Naive thymus-derived CD4-positive, alpha-beta T cell (primary cell): Measurements from ENCODE around the gene FAM149B1. TPM values are rescaled to one million over a fixed set of nuclear protein-coding genes. Genes with fewer than 3 reads are reported as not detected.

Source experiments
- ATAC-seq: fragments of 150-1000 bp; cut with Tn5 transposase; 2 replicates; pipeline ENCODE4 v1.10.0; 2021; ENCODE audit warnings: mild to moderate bottlenecking, moderate library complexity
- CTCF ChIA-PET: fragments of 350-600 bp; sonication (Branson Sonifier 250); formaldehyde crosslinking; loops from one replicate; lab custom pipeline; 2021; ENCODE audit warnings: antibody characterized with exemption; lab: Charles Lee
- POLR2A ChIA-PET: fragments of 350-600 bp; sonication (Branson Sonifier 250); formaldehyde crosslinking; loops from one replicate; lab custom pipeline; 2021; ENCODE audit warnings: antibody characterized with exemption, inconsistent platforms; lab: Charles Lee
- DNase-seq, 9 donors: peaks; one replicate each; pipeline versions ENCODE4 v3.0.0 to v3.0.0-alpha.2; 2020 to 2022; ENCODE audit warnings: mixed read lengths in 1 of 9
- H3K27ac ChIP-seq: one replicate; pipeline ENCODE4 v1.7.0; 2013; ENCODE audit warnings: mild to moderate bottlenecking, low read depth, low read length, moderate library complexity
- H3K27me3 ChIP-seq, 2 donors: one replicate each; pipeline ENCODE4 v1.7.0; 2013; ENCODE audit warnings: low read length in 2 of 2, mild to moderate bottlenecking in 2 of 2, moderate library complexity in 2 of 2; ENCODE audit not compliant: control insufficient read depth in 2 of 2, insufficient read depth in 2 of 2
- H3K36me3 ChIP-seq, 3 experiments: 1 replicate in 2 of 3; 2 replicates in 1 of 3; pipeline ENCODE4 v1.7.0; 2013; ENCODE audit warnings: low read length in 3 of 3, mild to moderate bottlenecking in 3 of 3, moderate library complexity in 1 of 3; ENCODE audit not compliant: insufficient read depth in 3 of 3, control insufficient read depth in 2 of 3
- H3K4me1 ChIP-seq, 2 donors: one replicate each; pipeline ENCODE4 v1.7.0; 2013; ENCODE audit warnings: low read length in 2 of 2, mild to moderate bottlenecking in 2 of 2, moderate library complexity in 1 of 2; ENCODE audit not compliant: control insufficient read depth in 2 of 2, insufficient read depth in 2 of 2
- H3K4me3 ChIP-seq: 2 replicates; pipeline ENCODE4 v1.7.0; 2013; ENCODE audit warnings: mild to moderate bottlenecking, low read length
- H3K9me3 ChIP-seq, 3 experiments: 1 replicate in 2 of 3; 2 replicates in 1 of 3; pipeline ENCODE4 v1.7.0; 2013; ENCODE audit warnings: low read length in 3 of 3; ENCODE audit not compliant: control insufficient read depth in 2 of 3
- H3K27ac Mint-ChIP-seq, 9 donors: one replicate each; pipeline ENCODE4 v1.8.0; 2020 to 2022; ENCODE audit warnings: mixed read lengths in 9 of 9, mild to moderate bottlenecking in 8 of 9, moderate library complexity in 5 of 9, inconsistent platforms in 2 of 9
- H3K27me3 Mint-ChIP-seq, 5 donors: one replicate each; pipeline ENCODE4 v1.8.0; 2021 to 2022; ENCODE audit warnings: mixed read lengths in 5 of 5, mild to moderate bottlenecking in 1 of 5
- H3K36me3 Mint-ChIP-seq, 5 donors: one replicate each; pipeline ENCODE4 v1.8.0; 2020 to 2022; ENCODE audit warnings: mixed read lengths in 5 of 5, mild to moderate bottlenecking in 3 of 5, inconsistent platforms in 1 of 5
- H3K4me1 Mint-ChIP-seq, 7 donors: one replicate each; pipeline ENCODE4 v1.8.0; 2020 to 2022; ENCODE audit warnings: mixed read lengths in 7 of 7, mild to moderate bottlenecking in 3 of 7, inconsistent platforms in 1 of 7
- H3K4me3 Mint-ChIP-seq, 10 donors: one replicate each; pipeline ENCODE4 v1.8.0; 2020 to 2022; ENCODE audit warnings: mild to moderate bottlenecking in 10 of 10, mixed read lengths in 10 of 10, moderate library complexity in 6 of 10, inconsistent platforms in 2 of 10
- H3K9me3 Mint-ChIP-seq, 11 donors: one replicate each; pipeline ENCODE4 v1.8.0; 2020 to 2022; ENCODE audit warnings: mixed read lengths in 11 of 11, mild to moderate bottlenecking in 4 of 11, inconsistent platforms in 1 of 11, moderate library complexity in 1 of 11
- intact Hi-C, 2 donors: fragments of 100-400 bp; cut with micrococcal nuclease; formaldehyde crosslinking; loops; one replicate each; pipeline ENCODE4 v1.15.1; 2023
- polyA plus RNA-seq, 2 donors: library from polyadenylated mRNA; unstranded; fragments of 300-500 nt; fragmentation: Illumina TruSeq; gene quantifications; one replicate each; pipeline ENCODE4 v1.2.3, GENCODE V29; 2021
- total RNA-seq, 6 experiments: library from RNA in 5 of 6; stranded (reverse) in 5 of 6; gene quantifications; 1 replicate in 5 of 6; 2 replicates in 1 of 6; pipeline ENCODE4 v1.2.3 and lab custom pipeline; 2021 to 2026

FAM149B1 gene
- total and polyA plus RNA-seq, 7 experiments from 2014 or later: 4.6 to 21.0 (median 15.8) TPM

DNA sequence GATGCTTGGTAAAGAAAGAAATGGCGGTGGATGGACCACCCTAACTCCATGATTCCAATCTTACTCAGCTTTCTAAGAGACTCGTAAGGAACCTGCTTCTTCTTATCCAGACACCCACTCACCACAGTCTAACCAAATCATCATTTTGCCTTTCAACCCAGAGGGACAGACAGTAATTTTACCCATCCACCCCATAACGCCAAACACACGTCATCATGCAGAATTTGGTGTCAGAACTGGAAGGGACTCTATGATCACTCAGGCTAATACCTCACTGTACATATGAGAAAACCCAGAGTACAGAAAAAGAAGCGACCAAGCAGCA is 499 bp upstream of the FAM149B1 start:
- H3K36me3 ChIP-seq: peaks cover 5 to 12% (median 6%) of the 10 kb centered on the region in 3 experiments
- ATAC-seq: no peak
- H3K27me3 ChIP-seq: no peaks in the 10 kb centered on the region
- DNase-seq: no peak
- Mint-ChIP-seq H3K27me3 (no peaks in the 10 kb centered on the region), H3K4me3 (peak overlapping the region; percentile 92 to 100 (median 100)), H3K27ac (peak overlapping the region; percentile 98 to 100 (median 99)), H3K36me3 (peaks cover 0 to 14% (median 5%) of the 10 kb centered on the region in 5 donors), H3K9me3 (no peaks in the 10 kb centered on the region), H3K4me1 (peaks cover 35 to 61% (median 48%) of the 10 kb centered on the region in 7 donors)
- H3K4me1 ChIP-seq: peaks cover 33 to 38% of the 10 kb centered on the region in 2 donors
- CTCF ChIA-PET: no interaction called here
- POLR2A ChIA-PET: interaction anchor here (0.6 to 3.2 kb wide), 5 partner anchors 11 to 1269 kb away, joined by 3 to 17 read pairs (median 3); partner anchors contain the start of genes DNAJC9 and P4HA1
- peak overlapping the region; percentile 95 for H3K27ac ChIP-seq
- peak overlapping the region; percentile 97 for H3K4me3 ChIP-seq
- no peaks in the 10 kb centered on the region for H3K9me3 ChIP-seq
- intact Hi-C loops: loop anchor here (5.0 kb wide), 2 partner anchors 330 to 460 kb away; partner anchors contain the start of gene PPP3CB (in 1 of the 2)

DNA sequence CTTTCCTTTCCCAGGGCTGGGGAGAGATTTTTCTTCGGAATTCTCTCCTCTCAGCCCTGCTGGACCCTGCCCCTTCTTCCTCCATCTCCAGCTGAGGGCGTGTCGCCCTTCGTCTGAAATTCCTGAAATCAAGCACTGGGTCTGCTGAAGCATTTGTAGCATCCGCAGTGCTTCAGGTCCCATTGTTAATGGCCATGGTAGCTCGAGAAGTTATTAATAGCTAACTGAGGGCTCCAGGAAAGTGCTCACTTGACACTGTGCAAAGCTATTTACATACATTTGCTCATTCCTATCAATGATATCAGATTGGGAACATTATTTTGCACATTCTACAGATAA is 515 bp downstream of the FAM149B1 start:
- ATAC-seq (peak; percentile 5), DNase-seq (no peak)
- H3K4me3 Mint-ChIP-seq: peak overlapping the region; percentile 87 to 100 (median 99)

DNA sequence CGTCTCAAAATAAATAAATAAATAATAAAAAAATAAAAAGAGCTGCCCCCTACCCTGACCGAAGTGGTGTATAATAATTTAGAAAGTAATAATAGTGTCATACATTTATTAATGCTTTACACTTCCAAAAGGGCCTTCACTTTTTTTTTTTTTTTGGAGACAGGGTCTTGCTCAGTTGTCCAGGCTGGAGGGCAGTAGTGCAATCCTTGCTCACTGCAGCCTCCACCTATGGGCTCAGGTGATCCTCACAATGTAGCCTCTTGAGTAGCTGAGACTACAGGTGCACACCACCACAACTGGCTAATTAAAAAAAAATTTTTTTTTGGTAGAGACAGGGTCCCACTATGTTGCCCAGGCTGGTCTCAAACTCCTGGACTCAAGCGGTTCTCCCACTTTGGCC is 1.4 kb downstream of the FAM149B1 start:
- Histone ChIP-seq H3K27ac (no peak overlapping the region), H3K4me3 (no peak overlapping the region), H3K4me1 (peaks cover 24 to 28% of the 10 kb centered on the region in 2 donors), H3K9me3 (no peaks in the 10 kb centered on the region), H3K36me3 (peaks cover 0 to 3% (median 0%) of the 10 kb centered on the region in 3 experiments), H3K27me3 (no peaks in the 10 kb centered on the region)
- POLR2A ChIA-PET: interaction anchor here (1.1 to 3.2 kb wide), 3 partner anchors 70 to 82 kb away, joined by 3 to 17 read pairs (median 3); partner anchors contain the start of gene P4HA1
- H3K27ac Mint-ChIP-seq: peak overlapping the region in 1 of 9 donors; percentile 56
- peak overlapping the region in 7 of 10 donors; percentile 21 to 99 (median 56) for H3K4me3 Mint-ChIP-seq
- CTCF ChIA-PET: interaction anchor here (0.6 to 1.3 kb wide), 3 partner anchors 11 to 80 kb away, joined by 3 to 5 read pairs (median 4); partner anchors contain the start of gene P4HA1
- peaks cover 0 to 9% (median 4%) of the 10 kb centered on the region in 5 donors for H3K36me3 Mint-ChIP-seq
- DNase-seq: no peak
- ATAC-seq: no peak
- no peaks in the 10 kb centered on the region for H3K27me3 Mint-ChIP-seq
- H3K9me3 Mint-ChIP-seq: no peaks in the 10 kb centered on the region
- H3K4me1 Mint-ChIP-seq: peaks cover 27 to 45% (median 34%) of the 10 kb centered on the region in 7 donors
- intact Hi-C loops: loop anchor here (5.0 kb wide), 2 partner anchors 328 to 458 kb away; partner anchors contain the start of gene PPP3CB (in 1 of the 2)

More for the DNA sequence above, 515 bp downstream of the FAM149B1 start:
- Mint-ChIP-seq H3K27me3 (no peaks in the 10 kb centered on the region), H3K4me1 (peaks cover 27 to 51% (median 39%) of the 10 kb centered on the region in 7 donors), H3K27ac (peak overlapping the region; percentile 89 to 100 (median 98)), H3K9me3 (no peaks in the 10 kb centered on the region), H3K36me3 (peaks cover 0 to 11% (median 4%) of the 10 kb centered on the region in 5 donors)
- peaks cover 0 to 3% (median 0%) of the 10 kb centered on the region in 3 experiments for H3K36me3 ChIP-seq
- ChIA-PET POLR2A (interaction anchor here (0.7 to 3.2 kb wide), 7 partner anchors 12 to 83 kb away, joined by 3 to 17 read pairs (median 3); partner anchors contain the start of genes DNAJC9 and P4HA1), CTCF (interaction anchor here (1.3 kb wide), 2 partner anchors 10 to 72 kb away, joined by 4 to 5 read pairs; partner anchors contain the start of gene P4HA1)
- H3K4me3 ChIP-seq: peak overlapping the region; percentile 97
- H3K9me3 ChIP-seq: no peaks in the 10 kb centered on the region
- intact Hi-C loops: loop anchor here (1.0 to 5.0 kb wide), 8 partner anchors 9 to 459 kb away; partner anchors contain the start of genes MRPS16 (in 2 of the 2), P4HA1 (in 2 of the 2), ANXA7 (in 1 of the 2) and DNAJC9 (in 1 of the 2)
- peak overlapping the region; percentile 95 for H3K27ac ChIP-seq
- peaks cover 24 to 28% of the 10 kb centered on the region in 2 donors for H3K4me1 ChIP-seq
- no peaks in the 10 kb centered on the region for H3K27me3 ChIP-seq

DNA sequence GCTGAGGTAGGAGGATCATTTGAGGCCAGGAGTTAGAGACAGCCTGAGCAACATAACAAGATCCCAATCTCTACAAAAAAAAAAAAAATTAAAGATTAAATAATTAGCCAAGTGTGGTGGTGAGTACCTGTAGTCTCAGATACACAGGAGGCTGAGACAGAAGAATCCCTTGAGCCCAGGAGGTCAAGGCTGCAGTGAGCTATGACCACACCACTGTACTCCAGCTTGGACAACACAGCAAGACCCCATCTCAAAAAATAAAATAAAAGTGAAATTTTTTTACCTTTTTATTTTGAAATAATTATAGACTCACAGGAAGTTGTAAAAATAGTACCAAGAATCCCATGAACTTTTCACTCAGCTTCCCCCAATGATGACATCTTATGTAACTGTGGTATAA is 4.9 kb downstream of the FAM149B1 start:
- intact Hi-C loops: no loop called here
- CTCF ChIA-PET: no interaction called here
- H3K27ac Mint-ChIP-seq: no peak overlapping the region

GRCh38 chr10:73174148-73174925 is 6.4 kb downstream of the FAM149B1 start:
- Mint-ChIP-seq H3K27ac (no peak overlapping the region), H3K27me3 (no peaks in the 10 kb centered on the region), H3K4me1 (peaks cover 0 to 7% (median 0%) of the 10 kb centered on the region in 7 donors), H3K9me3 (no peaks in the 10 kb centered on the region), H3K36me3 (peaks cover 1 to 18% (median 10%) of the 10 kb centered on the region in 5 donors), H3K4me3 (no peak overlapping the region)
- H3K36me3 ChIP-seq: peaks cover 0 to 7% (median 4%) of the 10 kb centered on the region in 3 experiments
- ChIA-PET CTCF (no interaction called here), POLR2A (no interaction called here)
- no peaks in the 10 kb centered on the region for H3K9me3 ChIP-seq
- H3K27me3 ChIP-seq: no peaks in the 10 kb centered on the region
- DNase-seq: no peak
- intact Hi-C loops: no loop called here
- no peak overlapping the region for H3K27ac ChIP-seq
- no peak for ATAC-seq
- peaks cover 0 to 3% of the 10 kb centered on the region in 2 donors for H3K4me1 ChIP-seq
- H3K4me3 ChIP-seq: no peak overlapping the region

More for the DNA sequence above, 4.9 kb downstream of the FAM149B1 start:
- H3K36me3 ChIP-seq: peaks cover 0 to 4% (median 4%) of the 10 kb centered on the region in 3 experiments
- H3K9me3 ChIP-seq: no peaks in the 10 kb centered on the region
- POLR2A ChIA-PET: interaction anchor here (0.6 kb wide), 1 partner anchor 213 kb away, joined by 5 read pairs; no protein-coding TSS in a partner anchor
- H3K27me3 ChIP-seq: no peaks in the 10 kb centered on the region
- ATAC-seq: no peak
- peaks cover 1 to 14% (median 8%) of the 10 kb centered on the region in 5 donors for H3K36me3 Mint-ChIP-seq
- DNase-seq: no peak
- no peaks in the 10 kb centered on the region for H3K27me3 Mint-ChIP-seq
- H3K27ac ChIP-seq: no peak overlapping the region
- H3K4me1 Mint-ChIP-seq: peaks cover 0 to 16% (median 7%) of the 10 kb centered on the region in 7 donors
- peaks cover 5 to 10% of the 10 kb centered on the region in 2 donors for H3K4me1 ChIP-seq
- H3K4me3 Mint-ChIP-seq: no peak overlapping the region
- no peaks in the 10 kb centered on the region for H3K9me3 Mint-ChIP-seq
- no peak overlapping the region for H3K4me3 ChIP-seq

DNA sequence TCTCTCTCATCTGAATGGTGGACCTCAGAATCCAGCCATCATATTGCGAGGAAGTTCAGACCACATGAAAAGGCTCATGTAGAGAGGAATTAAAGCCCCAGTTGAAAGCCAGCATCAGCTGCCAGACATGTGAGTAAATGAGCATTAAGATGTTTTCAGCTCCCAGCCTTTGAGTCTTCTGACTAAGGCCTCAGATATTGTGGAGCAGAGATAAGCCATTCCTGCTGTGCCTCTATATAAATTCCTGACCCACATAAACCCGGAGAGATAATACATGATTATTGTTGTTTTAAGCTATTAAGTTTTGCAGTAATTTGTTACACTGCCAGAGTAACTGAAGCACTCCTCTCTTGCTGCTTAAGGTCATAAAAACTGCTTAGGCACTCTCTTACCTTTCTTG is 14.6 kb downstream of the FAM149B1 start:
- intact Hi-C loops: no loop called here

More for the DNA sequence above, 14.6 kb downstream of the FAM149B1 start:
- no peaks in the 10 kb centered on the region for H3K27me3 ChIP-seq
- no peaks in the 10 kb centered on the region for H3K9me3 ChIP-seq
- DNase-seq (no peak), ATAC-seq (no peak)
- ChIA-PET CTCF (interaction anchor here (0.8 kb wide), 1 partner anchor 44 kb away, joined by 3 read pairs; no protein-coding TSS in a partner anchor), POLR2A (no interaction called here)
- Mint-ChIP-seq H3K27me3 (no peaks in the 10 kb centered on the region), H3K36me3 (peaks cover 16 to 43% (median 32%) of the 10 kb centered on the region in 5 donors), H3K4me3 (no peak overlapping the region), H3K9me3 (peaks cover 0 to 8% (median 0%) of the 10 kb centered on the region in 11 donors), H3K4me1 (peaks cover 0 to 3% (median 0%) of the 10 kb centered on the region in 7 donors), H3K27ac (no peak overlapping the region)
- no peak overlapping the region for H3K27ac ChIP-seq
- H3K36me3 ChIP-seq: peaks cover 0 to 23% (median 4%) of the 10 kb centered on the region in 3 experiments
- H3K4me3 ChIP-seq: no peak overlapping the region
- H3K4me1 ChIP-seq: no peaks in the 10 kb centered on the region
